Muscle layer of duodenum (tissue), 2 donors: Measurements from ENCODE around the gene CATSPERB.

ENCODE experiments used
- H3K27ac ChIP-seq: one replicate; pipeline ENCODE4 v1.7.0; 2013; ENCODE audit warnings: mild to moderate bottlenecking, low read length
- H3K27me3 ChIP-seq: one replicate; pipeline ENCODE4 v1.7.0; 2013; ENCODE audit warnings: low read depth, mild to moderate bottlenecking, control low read depth, low read length
- H3K36me3 ChIP-seq, 2 donors: one replicate each; pipeline ENCODE4 v1.7.0; 2013; ENCODE audit warnings: low read length in 2 of 2, control low read depth in 1 of 2, mild to moderate bottlenecking in 1 of 2; ENCODE audit not compliant: insufficient read depth in 2 of 2, control insufficient read depth in 1 of 2
- H3K4me1 ChIP-seq, 2 donors: one replicate each; pipeline ENCODE4 v1.7.0; 2013; ENCODE audit warnings: low read length in 2 of 2, mild to moderate bottlenecking in 2 of 2, control low read depth in 1 of 2, moderate library complexity in 1 of 2; ENCODE audit not compliant: insufficient read depth in 2 of 2, control insufficient read depth in 1 of 2
- H3K4me3 ChIP-seq, 2 donors: one replicate each; pipeline ENCODE4 v1.7.0; 2013; ENCODE audit warnings: low read length in 2 of 2, low read depth in 1 of 2, mild to moderate bottlenecking in 1 of 2
- H3K9me3 ChIP-seq, 2 donors: one replicate each; pipeline ENCODE4 v1.7.0; 2013; ENCODE audit warnings: low read length in 2 of 2, control low read depth in 1 of 2, mild to moderate bottlenecking in 1 of 2; ENCODE audit not compliant: control insufficient read depth in 1 of 2
- donor health status: healthy.

CATSPERB gene, protein sequence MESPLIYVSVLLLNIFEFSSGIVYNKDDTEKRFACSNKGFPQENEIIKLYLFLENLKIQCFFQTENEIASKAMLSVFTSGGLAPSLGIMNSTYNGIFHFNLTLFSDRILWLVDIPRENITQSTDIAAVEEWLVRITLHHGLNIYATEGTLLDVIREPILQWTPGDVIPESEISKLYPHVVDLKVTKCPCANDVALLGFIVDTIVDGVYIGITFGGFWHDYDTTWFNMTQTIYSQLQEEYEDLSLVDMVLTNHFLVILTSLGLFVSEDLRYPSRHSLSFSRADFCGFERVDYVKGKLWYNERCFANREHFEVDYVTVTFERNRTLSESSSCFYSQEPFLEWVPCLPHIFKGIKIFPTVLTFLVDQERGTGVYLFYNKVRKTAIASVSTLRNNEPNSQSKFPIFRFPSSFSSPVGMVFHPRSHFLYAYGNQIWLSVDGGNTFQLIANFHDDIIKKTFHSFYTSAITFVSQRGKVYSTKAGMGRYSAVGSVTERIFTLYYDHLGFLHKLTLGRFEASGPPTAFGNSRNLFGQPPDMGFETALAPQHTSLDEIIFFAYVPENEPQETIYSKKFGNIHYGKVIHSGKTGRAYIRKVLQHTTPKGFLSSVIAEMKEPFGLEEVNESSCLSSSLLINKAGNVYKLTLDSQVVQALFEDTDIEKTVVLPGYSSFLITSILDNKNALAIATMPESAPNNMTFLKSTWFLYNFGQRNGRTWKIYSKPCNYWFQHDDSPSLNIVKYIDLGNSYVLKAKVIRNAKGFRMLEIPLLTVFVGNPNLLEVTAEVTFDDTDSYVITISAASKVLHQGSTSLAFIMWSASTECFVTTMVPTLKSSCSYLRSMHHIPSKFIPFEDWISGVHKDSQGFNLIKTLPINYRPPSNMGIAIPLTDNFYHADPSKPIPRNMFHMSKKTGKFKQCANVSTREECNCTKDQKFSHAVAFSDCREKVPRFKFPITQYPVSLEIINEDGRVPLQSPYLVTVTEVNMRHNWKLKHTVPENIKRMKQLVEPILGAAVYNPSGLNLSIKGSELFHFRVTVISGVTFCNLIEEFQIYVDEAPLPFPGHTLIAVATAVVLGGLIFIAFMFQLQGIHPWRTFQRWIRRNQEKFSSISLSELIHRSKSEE

DNA sequence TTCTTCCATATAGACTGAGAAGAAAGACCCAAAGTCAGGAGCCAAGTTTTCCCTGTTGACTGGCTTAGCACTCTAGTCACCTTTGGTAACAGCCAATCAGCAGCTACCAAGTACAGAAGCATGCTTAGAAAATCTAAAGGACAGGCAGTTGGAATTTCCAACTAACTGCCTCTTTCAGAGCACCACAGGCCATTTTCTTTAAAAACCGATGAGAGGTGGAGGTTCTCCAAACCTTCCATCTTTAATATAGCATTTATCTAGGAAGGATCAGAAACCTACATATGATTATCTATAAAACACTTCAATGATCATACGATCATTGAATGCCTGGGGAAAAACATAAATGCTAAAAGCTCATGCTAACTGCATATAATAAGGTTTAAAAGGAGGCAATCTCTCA is at the start of gene CATSPERB:
CATSPERB (minus strand) TSS at position 101 of the 400 bp plus-strand sequence. CDS start 2,607 bp downstream, outside the sequence.
- H3K27me3 ChIP-seq = no peaks in the 10 kb centered on the region
- no peak within 1 kb of the TSS for H3K27ac ChIP-seq
- no peaks in the 10 kb centered on the region for H3K9me3 ChIP-seq
- H3K4me3 ChIP-seq = no peak within 1 kb of the TSS
- no peaks in the 10 kb centered on the region for H3K36me3 ChIP-seq
- H3K4me1 ChIP-seq = no peaks in the 10 kb centered on the region

DNA sequence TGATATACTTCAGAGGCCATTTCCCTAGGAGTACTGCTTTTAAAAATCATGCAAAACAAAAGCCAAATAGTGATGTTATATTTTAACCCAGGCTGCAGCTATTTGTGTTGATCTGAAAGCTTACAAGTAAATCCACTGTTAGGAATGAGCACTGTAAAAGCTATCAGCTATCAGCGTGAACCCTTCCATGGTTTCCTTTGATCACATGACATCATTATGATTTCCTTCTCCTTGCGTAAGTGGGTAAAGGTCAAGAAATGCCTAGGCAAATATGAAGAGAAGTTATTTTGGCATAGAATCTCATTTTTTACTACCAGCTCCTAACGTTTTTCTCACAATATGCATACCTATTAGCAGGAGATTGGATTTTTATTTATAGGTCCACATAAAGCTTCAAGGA is 48.6 kb upstream of the CATSPERB start:
- Histone ChIP-seq H3K36me3 (peaks cover 0 to 3% of the 10 kb centered on the region in 2 donors), H3K27ac (no peak overlapping the region)

DNA sequence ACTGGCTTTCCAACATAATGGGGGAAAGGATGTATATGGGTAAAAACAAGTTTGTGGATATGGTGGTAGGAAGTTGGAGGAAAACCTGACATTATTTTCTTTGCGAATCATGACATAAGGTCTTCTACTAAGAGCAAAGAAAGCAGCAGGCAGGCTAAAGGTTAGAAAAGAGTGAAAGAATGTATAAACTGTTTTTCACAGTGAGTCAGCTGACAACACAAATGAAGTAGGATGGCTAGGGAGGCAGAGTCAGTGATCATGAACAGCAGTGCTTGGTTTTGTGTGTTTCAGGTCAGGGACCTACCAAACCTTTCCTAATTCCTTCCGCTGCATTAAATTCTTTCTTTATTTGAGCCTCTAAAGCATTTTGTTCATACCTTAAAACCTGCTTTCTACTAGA is 46.3 kb upstream of the CATSPERB start:
- Histone ChIP-seq H3K9me3 (no peaks in the 10 kb centered on the region), H3K27me3 (no peaks in the 10 kb centered on the region), H3K27ac (no peak overlapping the region), H3K36me3 (peaks cover 0 to 3% of the 10 kb centered on the region in 2 donors), H3K4me3 (no peak overlapping the region), H3K4me1 (no peaks in the 10 kb centered on the region)

More for the DNA sequence above, 48.6 kb upstream of the CATSPERB start:
- no peaks in the 10 kb centered on the region for H3K9me3 ChIP-seq
- H3K27me3 ChIP-seq = no peaks in the 10 kb centered on the region
- H3K4me3 ChIP-seq = no peak overlapping the region
- H3K4me1 ChIP-seq = no peaks in the 10 kb centered on the region

DNA sequence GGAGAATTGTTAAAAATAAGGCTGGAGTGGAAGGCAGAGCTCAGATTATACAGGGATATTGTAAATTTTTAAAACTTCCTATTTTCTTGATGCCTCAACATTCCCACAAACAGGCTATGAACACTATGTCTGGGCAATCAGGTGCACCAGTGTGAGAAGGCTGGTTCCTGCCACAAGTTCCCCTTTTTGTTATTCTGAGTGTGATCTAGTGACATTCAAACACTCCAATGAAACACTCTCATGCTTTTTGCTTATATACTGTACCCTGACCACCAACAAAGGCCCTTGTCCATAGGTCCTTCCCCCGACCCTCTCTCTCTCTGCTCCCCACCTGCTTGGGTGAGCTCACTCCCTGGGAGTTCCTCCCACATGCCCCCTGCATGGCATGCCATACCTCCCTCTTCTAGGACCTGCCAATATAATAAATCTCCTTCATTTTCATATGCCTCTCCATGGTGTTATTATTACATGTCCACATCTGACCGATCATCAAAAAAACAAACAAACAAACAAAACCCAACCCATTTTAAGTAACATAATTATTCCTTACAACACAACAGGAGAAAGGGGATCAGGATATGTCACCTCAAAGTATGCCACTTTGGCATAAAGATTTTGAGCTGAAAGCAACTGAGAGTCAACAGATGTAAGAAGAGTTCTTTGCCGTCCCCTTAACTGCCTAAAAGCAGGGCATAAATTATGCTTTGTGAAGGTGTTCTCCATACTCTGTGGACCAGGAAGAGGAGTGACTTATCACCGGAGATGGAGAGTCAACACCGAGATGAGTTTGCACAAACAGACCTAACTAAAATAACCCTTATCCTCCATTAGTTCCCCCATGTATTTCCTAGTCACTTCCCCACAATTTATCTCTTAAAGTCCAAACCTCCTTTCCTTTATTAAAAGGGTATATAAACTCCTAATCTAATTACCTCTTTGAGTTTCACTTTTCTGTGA is 42.5 kb upstream of the CATSPERB start:
- no peak overlapping the region for H3K4me3 ChIP-seq
- H3K27me3 ChIP-seq = no peaks in the 10 kb centered on the region
- no peaks in the 10 kb centered on the region for H3K9me3 ChIP-seq
- H3K27ac ChIP-seq = no peak overlapping the region
- no peaks in the 10 kb centered on the region for H3K36me3 ChIP-seq
- no peaks in the 10 kb centered on the region for H3K4me1 ChIP-seq

DNA sequence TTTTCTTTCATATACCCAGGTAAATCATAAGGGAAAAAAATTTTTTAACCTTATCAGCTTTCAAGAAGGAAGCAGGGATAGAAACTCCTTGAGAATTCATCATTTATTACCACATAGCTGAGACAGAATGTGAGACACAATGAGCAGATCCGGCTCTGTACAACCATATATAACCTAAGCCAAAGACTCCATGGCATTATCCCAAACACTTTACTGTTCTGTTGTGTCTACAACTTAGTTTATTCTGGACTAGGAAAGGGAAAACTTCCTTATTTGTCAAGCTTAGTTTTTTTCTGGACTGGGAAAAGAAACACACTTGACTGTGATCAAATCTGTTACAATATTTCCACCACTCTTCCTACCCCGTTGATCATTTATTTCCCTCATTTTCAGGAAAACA is 38.3 kb upstream of the CATSPERB start:
- H3K4me1 ChIP-seq = no peaks in the 10 kb centered on the region
- no peak overlapping the region for H3K27ac ChIP-seq
- H3K27me3 ChIP-seq = no peaks in the 10 kb centered on the region
- H3K4me3 ChIP-seq = no peak overlapping the region
- no peaks in the 10 kb centered on the region for H3K9me3 ChIP-seq
- H3K36me3 ChIP-seq = no peaks in the 10 kb centered on the region

DNA sequence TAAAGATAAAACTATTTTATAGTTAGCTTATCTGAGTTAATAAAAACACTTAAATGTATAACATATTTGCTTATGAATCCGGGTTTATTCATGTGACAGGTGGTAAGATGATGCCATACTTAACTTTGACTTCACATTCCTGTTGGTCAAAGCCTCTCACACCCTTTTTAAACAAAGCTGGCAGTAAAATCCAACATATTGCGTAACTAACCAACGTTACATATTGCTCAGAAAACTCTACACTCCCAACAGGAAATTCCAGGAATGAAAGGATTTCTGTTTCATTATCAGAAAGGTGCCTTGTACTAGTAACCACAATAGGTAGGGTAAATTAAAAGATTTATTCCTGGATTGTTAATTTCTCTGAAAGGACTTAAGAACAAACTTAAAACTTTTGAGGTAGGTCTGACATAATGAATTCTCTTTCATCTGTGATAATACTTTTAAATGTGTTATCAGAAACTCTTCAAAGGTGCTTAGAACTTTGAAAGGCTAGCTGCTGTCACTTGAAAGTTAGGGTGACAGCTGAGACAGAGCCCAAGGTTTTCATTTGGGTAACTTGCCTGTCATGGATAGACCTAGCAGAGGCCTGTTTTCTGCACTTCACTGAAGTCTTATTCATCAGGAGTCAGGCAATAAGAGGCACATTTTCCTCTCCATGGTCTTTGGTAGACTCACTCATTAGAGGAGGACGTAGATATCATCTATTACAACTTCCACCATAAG is 23.8 kb upstream of the CATSPERB start:
- Histone ChIP-seq H3K9me3 (no peaks in the 10 kb centered on the region), H3K27ac (peak overlapping the region; percentile 32), H3K36me3 (no peaks in the 10 kb centered on the region), H3K4me3 (no peak overlapping the region), H3K27me3 (no peaks in the 10 kb centered on the region), H3K4me1 (no peaks in the 10 kb centered on the region)

DNA sequence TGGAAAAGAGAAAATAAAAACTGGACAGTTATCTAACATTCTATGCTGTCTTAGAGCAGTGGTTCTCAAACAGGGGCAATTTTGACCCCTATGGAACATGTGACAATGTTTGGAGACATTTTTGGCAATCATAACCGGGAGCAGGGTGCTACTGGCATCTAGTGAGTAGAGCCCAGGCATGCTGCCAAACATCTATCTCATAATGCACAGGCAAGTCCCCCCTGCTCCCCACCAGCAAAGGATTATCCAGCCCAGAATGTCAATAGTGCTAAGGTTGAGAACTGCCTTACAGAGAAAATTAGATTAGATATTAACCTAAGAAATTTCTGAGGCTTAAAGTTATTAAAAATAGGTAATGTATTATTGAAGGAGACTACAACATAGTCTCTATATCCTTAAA is 22.9 kb upstream of the CATSPERB start:
- H3K9me3 ChIP-seq = no peaks in the 10 kb centered on the region
- peak overlapping the region; percentile 4 for H3K27ac ChIP-seq
- H3K4me1 ChIP-seq = no peaks in the 10 kb centered on the region
- no peaks in the 10 kb centered on the region for H3K27me3 ChIP-seq
- H3K36me3 ChIP-seq = no peaks in the 10 kb centered on the region
- H3K4me3 ChIP-seq = no peak overlapping the region

DNA sequence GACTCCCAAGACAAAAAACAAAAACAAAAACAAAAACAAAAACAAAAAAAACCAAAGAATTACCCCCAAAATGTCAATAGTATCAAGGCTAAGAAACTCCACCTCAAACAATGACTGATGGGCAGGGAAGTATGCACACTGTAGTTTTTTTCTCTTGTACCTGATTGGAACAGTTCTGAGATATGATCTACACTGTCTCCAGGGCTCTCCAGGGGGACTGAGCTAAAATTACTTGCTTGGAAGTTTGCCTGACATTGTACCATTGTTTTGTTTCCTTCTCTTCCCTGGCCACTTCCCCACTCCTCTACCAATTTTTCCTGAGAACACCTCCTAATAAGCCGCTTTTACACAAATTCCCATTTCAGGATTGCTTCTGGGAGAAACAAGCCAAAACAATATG is 22.3 kb upstream of the CATSPERB start:
- Histone ChIP-seq H3K9me3 (no peaks in the 10 kb centered on the region), H3K27me3 (no peaks in the 10 kb centered on the region), H3K36me3 (no peaks in the 10 kb centered on the region), H3K4me3 (no peak overlapping the region), H3K27ac (no peak overlapping the region), H3K4me1 (no peaks in the 10 kb centered on the region)

DNA sequence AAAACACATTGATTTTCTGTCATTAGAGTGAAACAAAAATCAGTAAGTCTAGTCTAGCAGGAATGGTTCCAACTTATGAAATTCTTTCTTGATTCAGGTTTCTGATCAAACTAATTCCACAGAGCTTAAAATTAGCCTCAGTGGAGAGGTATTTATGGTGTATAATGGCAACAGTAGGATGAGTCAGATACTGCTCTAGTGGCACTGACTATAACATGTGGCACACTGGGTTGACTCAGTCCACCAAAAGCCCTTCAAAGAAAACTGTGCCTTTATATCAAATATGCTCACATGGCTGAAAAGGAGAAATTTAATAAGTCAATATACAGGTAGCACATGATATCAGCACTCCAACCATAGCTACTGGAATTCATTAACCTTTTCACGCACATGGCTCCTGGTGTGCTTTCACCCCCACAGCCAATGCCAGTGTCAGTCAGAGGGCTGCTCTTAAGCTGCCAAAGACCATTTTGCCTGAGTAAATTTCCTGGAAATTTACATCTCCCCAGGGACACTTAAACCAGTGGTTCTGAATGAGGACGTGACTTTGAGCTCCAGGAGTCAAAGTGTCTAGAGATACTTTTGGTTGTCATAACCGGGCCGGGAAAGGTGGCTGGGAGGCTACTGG is 21.7 kb upstream of the CATSPERB start:
- H3K36me3 ChIP-seq = no peaks in the 10 kb centered on the region
- no peak overlapping the region for H3K4me3 ChIP-seq
- no peaks in the 10 kb centered on the region for H3K4me1 ChIP-seq
- no peak overlapping the region for H3K27ac ChIP-seq
- H3K9me3 ChIP-seq = no peaks in the 10 kb centered on the region
- H3K27me3 ChIP-seq = no peaks in the 10 kb centered on the region

DNA sequence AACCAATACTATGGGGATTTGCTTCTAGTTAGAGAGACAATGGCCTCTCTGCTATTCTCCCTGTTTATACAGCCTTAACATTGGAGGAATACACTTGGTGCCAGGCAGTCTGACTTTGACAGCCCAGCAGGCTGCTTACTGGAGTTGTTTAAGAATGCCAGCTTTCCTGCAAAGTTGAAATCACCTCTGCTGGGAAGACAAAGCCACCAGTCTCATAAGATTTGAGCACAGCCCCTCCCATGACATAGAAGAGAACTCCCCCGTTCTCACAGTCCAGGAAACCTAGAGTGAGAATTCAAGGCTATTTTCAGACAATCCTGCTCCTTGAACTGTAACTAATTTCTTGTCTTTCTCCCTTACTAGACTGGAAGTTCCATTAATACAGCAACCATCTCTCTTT is 21.1 kb upstream of the CATSPERB start:
- no peak overlapping the region for H3K4me3 ChIP-seq
- H3K9me3 ChIP-seq = no peaks in the 10 kb centered on the region
- no peaks in the 10 kb centered on the region for H3K27me3 ChIP-seq
- H3K36me3 ChIP-seq = no peaks in the 10 kb centered on the region
- no peaks in the 10 kb centered on the region for H3K4me1 ChIP-seq
- no peak overlapping the region for H3K27ac ChIP-seq
